ENCODE results near the gene FRMPD1.

Gene FRMPD1

DNA sequence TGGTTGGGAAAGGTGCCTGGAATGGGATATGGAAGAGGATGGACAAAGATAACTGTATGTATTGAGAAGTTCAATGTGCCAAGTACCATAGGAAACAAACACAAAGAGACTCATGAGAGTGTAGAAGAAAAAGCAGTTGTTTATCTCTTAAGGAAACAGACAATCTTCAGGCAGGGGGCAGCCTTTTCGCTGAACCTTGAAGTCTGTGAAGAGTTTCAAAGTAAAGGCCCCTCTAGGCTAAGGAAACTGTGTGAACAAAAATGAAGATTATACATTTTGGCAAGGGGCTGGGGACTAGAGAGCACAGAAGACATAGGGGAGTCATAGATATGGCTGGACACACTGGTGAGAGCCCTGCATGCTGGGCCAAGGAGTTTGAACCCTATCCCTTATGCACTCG is 27.5 kb upstream of the FRMPD1 start:
- H3K27me3 Mint-ChIP-seq = no peaks in the 10 kb centered on the region
- H3K27ac Mint-ChIP-seq = no peak overlapping the region
- H3K4me1 Mint-ChIP-seq (ENCODE audit: low read depth) = no peaks in the 10 kb centered on the region
- no peaks in the 10 kb centered on the region for H3K9me3 Mint-ChIP-seq (ENCODE audit: low read depth)
- no peak overlapping the region for H3K4me3 Mint-ChIP-seq
- no peaks in the 10 kb centered on the region for H3K36me3 Mint-ChIP-seq

DNA sequence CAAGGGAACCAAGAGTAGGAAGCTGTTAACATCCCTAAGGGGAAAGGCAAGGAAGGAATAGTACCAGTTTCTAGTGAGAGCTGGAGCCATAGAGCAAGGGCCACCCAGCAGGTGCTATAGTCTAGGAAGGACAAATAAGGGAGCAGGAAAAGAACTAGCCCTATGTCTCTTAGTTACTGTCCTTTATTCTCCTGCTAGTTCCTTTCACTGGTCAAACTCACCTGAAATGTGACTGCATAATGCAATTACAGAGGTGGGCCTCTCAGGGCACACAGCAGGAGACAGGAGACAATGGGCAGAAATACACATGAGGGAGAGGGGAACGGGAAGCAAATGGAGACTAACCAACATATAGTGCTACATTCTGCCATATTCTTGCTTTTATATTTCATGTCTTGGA is 26.7 kb upstream of the FRMPD1 start:
- no peaks in the 10 kb centered on the region for H3K4me1 Mint-ChIP-seq (ENCODE audit: low read depth)

GRCh38 chr9:37625036-37625757 is 25.6 kb upstream of the FRMPD1 start:
- Mint-ChIP-seq H3K36me3 (no peaks in the 10 kb centered on the region), H3K27me3 (no peaks in the 10 kb centered on the region), H3K4me1 (ENCODE audit: low read depth) (no peaks in the 10 kb centered on the region), H3K27ac (no peak overlapping the region), H3K9me3 (ENCODE audit: low read depth) (no peaks in the 10 kb centered on the region), H3K4me3 (no peak overlapping the region)

More for the DNA sequence above, 26.7 kb upstream of the FRMPD1 start:
- no peaks in the 10 kb centered on the region for H3K9me3 Mint-ChIP-seq (ENCODE audit: low read depth)
- H3K4me3 Mint-ChIP-seq = no peak overlapping the region
- no peaks in the 10 kb centered on the region for H3K36me3 Mint-ChIP-seq
- H3K27me3 Mint-ChIP-seq = no peaks in the 10 kb centered on the region
- no peak overlapping the region for H3K27ac Mint-ChIP-seq

DNA sequence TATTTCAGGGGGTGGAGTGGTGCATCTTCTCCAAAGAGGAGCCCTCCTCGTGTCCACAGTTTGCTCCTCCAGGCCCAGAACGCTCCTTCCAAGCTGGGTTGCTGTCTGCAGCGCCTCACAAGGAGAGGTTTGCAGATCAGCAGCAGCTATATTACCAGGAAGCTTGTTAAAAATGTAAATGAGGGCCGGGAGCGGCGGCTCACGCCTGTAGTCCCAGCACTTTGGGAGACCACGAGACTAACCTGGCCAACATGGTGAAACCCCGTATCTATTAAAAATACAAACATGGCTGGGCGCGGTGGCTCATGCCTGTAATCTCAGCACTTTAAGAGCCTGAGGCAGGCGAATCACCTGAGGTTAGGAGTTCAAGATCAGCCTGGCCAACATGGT is 25.0 kb upstream of the FRMPD1 start:
- Mint-ChIP-seq H3K4me1 (ENCODE audit: low read depth) (no peaks in the 10 kb centered on the region), H3K4me3 (no peak overlapping the region), H3K9me3 (ENCODE audit: low read depth) (no peaks in the 10 kb centered on the region), H3K27me3 (no peaks in the 10 kb centered on the region), H3K27ac (no peak overlapping the region), H3K36me3 (no peaks in the 10 kb centered on the region)

GRCh38 chr9:37626708-37627292 is 24.0 kb upstream of the FRMPD1 start:
- Mint-ChIP-seq H3K4me3 (no peak overlapping the region), H3K27me3 (no peaks in the 10 kb centered on the region), H3K9me3 (ENCODE audit: low read depth) (no peaks in the 10 kb centered on the region), H3K4me1 (ENCODE audit: low read depth) (no peaks in the 10 kb centered on the region), H3K27ac (no peak overlapping the region), H3K36me3 (no peaks in the 10 kb centered on the region)

- peaks cover under 1% of the 10 kb centered on the region for H3K27me3 Mint-ChIP-seq
- no peaks in the 10 kb centered on the region for H3K9me3 Mint-ChIP-seq (ENCODE audit: low read depth)
- no peak overlapping the region for H3K27ac Mint-ChIP-seq
- H3K4me3 Mint-ChIP-seq = no peak overlapping the region
- no peaks in the 10 kb centered on the region for H3K36me3 Mint-ChIP-seq
- no peaks in the 10 kb centered on the region for H3K4me1 Mint-ChIP-seq (ENCODE audit: low read depth)
Observed at GRCh38 chr9:37632479-37632878, 18.3 kb upstream of the FRMPD1 start.

DNA sequence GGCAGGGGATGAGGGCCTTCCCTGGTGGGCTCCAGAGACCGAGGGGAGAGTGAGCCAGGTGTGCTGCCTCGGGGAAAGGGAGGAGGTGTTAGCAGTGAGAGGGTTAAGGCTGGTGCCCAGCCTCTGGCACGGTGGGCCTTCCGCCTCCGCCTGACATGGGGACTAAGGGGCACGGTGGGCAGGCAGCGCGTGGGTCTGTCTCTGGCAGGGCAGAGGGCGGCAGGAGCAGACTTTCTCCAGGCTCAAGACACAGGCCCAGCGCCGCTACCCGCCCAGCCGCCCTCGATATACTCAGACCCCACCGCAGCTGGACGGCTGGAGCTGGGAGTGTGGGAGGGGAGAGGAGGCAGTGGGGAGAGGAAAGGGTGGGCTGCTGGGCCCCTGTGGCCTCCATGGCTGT is 14.9 kb upstream of the FRMPD1 start:
- no peaks in the 10 kb centered on the region for H3K36me3 Mint-ChIP-seq
- no peaks in the 10 kb centered on the region for H3K9me3 Mint-ChIP-seq (ENCODE audit: low read depth)
- H3K4me3 Mint-ChIP-seq = no peak overlapping the region
- H3K27me3 Mint-ChIP-seq = peaks cover 2% of the 10 kb centered on the region
- no peaks in the 10 kb centered on the region for H3K4me1 Mint-ChIP-seq (ENCODE audit: low read depth)
- H3K27ac Mint-ChIP-seq = no peak overlapping the region

DNA sequence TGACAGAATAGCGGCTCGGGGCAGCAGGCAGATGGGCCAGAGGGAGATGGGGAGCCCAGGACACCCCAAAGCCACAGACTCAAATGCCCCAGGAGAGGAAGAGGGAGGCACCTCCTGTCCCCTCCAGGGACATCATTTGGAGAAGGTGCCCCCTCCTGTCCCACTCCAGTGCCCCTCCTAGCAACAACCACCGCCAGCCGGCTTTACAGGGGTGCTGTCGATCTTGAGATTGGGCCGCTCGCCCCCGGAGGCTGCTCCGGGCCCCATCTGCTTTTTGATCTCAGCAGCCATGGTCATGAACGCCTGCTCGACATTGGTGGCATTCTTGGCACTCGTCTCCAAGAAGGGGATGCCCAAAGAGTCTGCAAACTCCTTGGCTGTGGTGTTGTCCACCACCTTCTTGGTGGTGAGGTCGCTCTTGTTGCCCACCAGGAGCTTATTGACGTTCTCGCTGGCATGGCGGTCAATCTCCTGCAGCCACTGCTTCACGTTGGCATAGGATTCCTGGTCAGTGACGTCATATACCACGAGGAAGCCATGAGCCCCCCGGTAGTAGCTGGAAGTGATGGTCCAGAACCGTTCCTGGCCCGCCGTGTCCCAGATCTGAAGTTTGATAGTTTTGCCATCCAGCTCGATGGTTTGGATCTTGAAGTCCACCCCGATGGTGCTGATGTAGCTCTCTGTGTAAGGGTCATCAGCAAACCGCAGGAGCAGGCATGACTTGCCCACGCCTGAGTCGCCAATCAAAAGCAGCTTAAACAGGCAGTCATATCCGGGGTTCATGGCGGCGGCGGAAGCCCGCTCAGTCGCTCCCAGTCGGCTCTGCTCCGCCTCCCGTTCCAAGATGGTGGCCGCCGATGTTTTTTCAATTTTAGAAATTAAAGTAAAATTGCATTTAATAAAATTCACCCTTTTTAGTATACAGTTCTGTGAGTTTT is 14.0 kb upstream of the FRMPD1 start:
- H3K9me3 Mint-ChIP-seq (ENCODE audit: low read depth) = no peaks in the 10 kb centered on the region
- no peak overlapping the region for H3K27ac Mint-ChIP-seq
- no peaks in the 10 kb centered on the region for H3K4me1 Mint-ChIP-seq (ENCODE audit: low read depth)
- no peak overlapping the region for H3K4me3 Mint-ChIP-seq
- no peaks in the 10 kb centered on the region for H3K36me3 Mint-ChIP-seq
- H3K27me3 Mint-ChIP-seq = peaks cover 8% of the 10 kb centered on the region

- Mint-ChIP-seq H3K4me3 (no peak overlapping the region), H3K27me3 (peaks cover 13% of the 10 kb centered on the region), H3K27ac (no peak overlapping the region), H3K9me3 (ENCODE audit: low read depth) (no peaks in the 10 kb centered on the region), H3K4me1 (ENCODE audit: low read depth) (no peaks in the 10 kb centered on the region), H3K36me3 (no peaks in the 10 kb centered on the region)
Observed at GRCh38 chr9:37639109-37639762, 11.5 kb upstream of the FRMPD1 start.

- Mint-ChIP-seq H3K4me1 (ENCODE audit: low read depth) (no peaks in the 10 kb centered on the region), H3K27me3 (peaks cover 16% of the 10 kb centered on the region), H3K9me3 (ENCODE audit: low read depth) (no peaks in the 10 kb centered on the region), H3K4me3 (no peak overlapping the region), H3K36me3 (no peaks in the 10 kb centered on the region), H3K27ac (no peak overlapping the region)
Observed at GRCh38 chr9:37639841-37640240, 10.9 kb upstream of the FRMPD1 start.

- no peaks in the 10 kb centered on the region for H3K36me3 Mint-ChIP-seq
- H3K4me1 Mint-ChIP-seq (ENCODE audit: low read depth) = no peaks in the 10 kb centered on the region
- H3K9me3 Mint-ChIP-seq (ENCODE audit: low read depth) = no peaks in the 10 kb centered on the region
- peaks cover 17% of the 10 kb centered on the region for H3K27me3 Mint-ChIP-seq
- H3K27ac Mint-ChIP-seq = no peak overlapping the region
- H3K4me3 Mint-ChIP-seq = no peak overlapping the region
Observed at GRCh38 chr9:37640246-37640645, 10.5 kb upstream of the FRMPD1 start.

- H3K4me1 Mint-ChIP-seq (ENCODE audit: low read depth) = no peaks in the 10 kb centered on the region
- H3K36me3 Mint-ChIP-seq = no peaks in the 10 kb centered on the region
- peaks cover 18% of the 10 kb centered on the region for H3K27me3 Mint-ChIP-seq
- H3K27ac Mint-ChIP-seq = no peak overlapping the region
- no peaks in the 10 kb centered on the region for H3K9me3 Mint-ChIP-seq (ENCODE audit: low read depth)
- no peak overlapping the region for H3K4me3 Mint-ChIP-seq
Observed at GRCh38 chr9:37641331-37641730, 9.4 kb upstream of the FRMPD1 start.

DNA sequence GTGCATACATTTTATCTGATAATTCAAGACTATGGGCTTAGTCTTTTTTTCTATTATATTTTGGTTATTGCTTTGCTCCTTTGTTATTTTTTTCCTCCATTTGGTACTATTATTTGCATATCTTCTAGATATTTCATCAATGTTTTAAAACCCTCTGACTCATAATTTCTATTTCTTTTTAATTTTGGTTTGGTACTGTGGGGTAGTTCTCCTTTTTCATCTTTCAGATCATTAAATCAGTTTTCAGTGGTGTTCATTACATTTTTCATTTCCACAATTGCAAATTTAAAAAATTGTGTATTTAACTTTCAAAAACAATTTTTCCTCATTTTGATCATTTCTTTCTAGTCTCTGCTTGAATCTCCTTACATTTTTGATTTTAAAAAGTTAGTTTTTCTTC is 7.5 kb upstream of the FRMPD1 start:
- H3K27me3 Mint-ChIP-seq = peaks cover 27% of the 10 kb centered on the region
- no peaks in the 10 kb centered on the region for H3K36me3 Mint-ChIP-seq
- H3K27ac Mint-ChIP-seq = no peak overlapping the region
- no peak overlapping the region for H3K4me3 Mint-ChIP-seq
- no peaks in the 10 kb centered on the region for H3K4me1 Mint-ChIP-seq (ENCODE audit: low read depth)
- H3K9me3 Mint-ChIP-seq (ENCODE audit: low read depth) = no peaks in the 10 kb centered on the region

DNA sequence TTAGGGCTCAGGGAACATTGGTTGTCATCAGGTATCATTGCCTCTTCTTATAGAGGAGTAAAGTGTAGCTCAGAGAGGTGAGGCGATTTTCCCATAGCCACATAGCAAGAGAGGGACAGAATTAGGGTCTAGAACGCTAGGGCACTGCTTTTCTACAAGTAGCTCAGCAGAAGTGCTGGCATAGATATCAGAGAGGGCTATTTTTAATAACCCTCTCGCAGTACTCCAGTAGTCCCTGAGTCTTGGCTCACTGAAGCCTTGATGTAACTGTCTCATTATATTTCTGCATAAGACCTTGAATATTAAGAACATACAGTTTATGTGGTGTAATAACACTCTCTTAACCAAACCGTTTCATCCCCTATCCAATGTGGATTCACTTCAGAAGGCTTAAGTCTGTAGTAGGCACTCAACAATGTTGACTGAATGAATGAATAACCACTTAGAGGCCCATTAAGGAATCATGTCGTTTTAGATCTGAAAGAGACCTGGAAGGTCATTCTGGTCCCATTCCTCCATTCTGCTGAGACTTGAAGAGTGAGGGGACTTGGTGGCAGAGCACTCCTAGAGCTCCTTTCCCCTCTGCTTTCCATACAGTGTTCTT is 4.7 kb upstream of the FRMPD1 start:
- H3K27ac Mint-ChIP-seq = no peak overlapping the region
- H3K4me3 Mint-ChIP-seq = no peak overlapping the region
- H3K36me3 Mint-ChIP-seq = no peaks in the 10 kb centered on the region
- peaks cover 5% of the 10 kb centered on the region for H3K4me1 Mint-ChIP-seq (ENCODE audit: low read depth)
- H3K27me3 Mint-ChIP-seq = peaks cover 39% of the 10 kb centered on the region
- H3K9me3 Mint-ChIP-seq (ENCODE audit: low read depth) = no peaks in the 10 kb centered on the region
